H1 (cell line): ENCODE measurements around the gene SNRPD3. TPM values are rescaled to one million over a fixed set of nuclear protein-coding genes. Genes with fewer than 3 reads are reported as not detected.
A peak's percentile ranks its signal among the peaks of the same experiment; 100 is the strongest.

ENCODE experiments used
- CTCF ChIA-PET: fragments of 300-600 bp; sonication (Branson Sonifier 250); formaldehyde crosslinking; loops from one replicate; lab custom pipeline; 2021; ENCODE audit not compliant: partially characterized antibody; lab: Charles Lee
- POLR2A ChIA-PET: fragments of 300-600 bp; sonication (Branson Sonifier 250); formaldehyde crosslinking; loops from one replicate; lab custom pipeline; 2021; ENCODE audit warnings: inconsistent platforms; ENCODE audit not compliant: partially characterized antibody; lab: Charles Lee
- DNase-seq, 2 experiments: peaks; one replicate each; pipeline versions ENCODE4 v3.0.0 to v3.0.0-alpha.2; 2010 to 2022; ENCODE audit warnings: low spot score in 2 of 2, low read depth in 1 of 2, mixed read lengths in 1 of 2
- FAIRE-seq: peaks from 2 replicates; lab custom pipeline; 2011; peaks lifted over from hg19 to GRCh38; lab: Jason Lieb, UNC
- H2AFZ ChIP-seq: 2 replicates; pipeline ENCODE4 v1.8.1; 2012; ENCODE audit warnings: low read length, inconsistent platforms
- H2AK5ac ChIP-seq: 2 replicates; pipeline ENCODE4 v1.6.1; 2013; ENCODE audit warnings: low read depth, low read length
- H2BK120ac ChIP-seq: replicated peaks from 2 replicates; pipeline ENCODE3; 2013; ENCODE audit warnings: low read depth, low read length, inconsistent platforms
- H2BK12ac ChIP-seq: 2 replicates; pipeline ENCODE4 v1.6.1; 2013; ENCODE audit warnings: low read depth, low read length
- H2BK15ac ChIP-seq: 2 replicates; pipeline ENCODE4 v1.6.1; 2013; ENCODE audit warnings: low read length
- H2BK20ac ChIP-seq: 2 replicates; pipeline ENCODE4 v1.6.1; 2013; ENCODE audit warnings: low read length
- H2BK5ac ChIP-seq: 2 replicates; pipeline ENCODE4 v1.6.1; 2013; ENCODE audit warnings: low read depth, low read length
- H3K14ac ChIP-seq: 2 replicates; pipeline ENCODE4 v1.6.1; 2013; ENCODE audit warnings: inconsistent platforms; ENCODE audit not compliant: insufficient read length
- H3K18ac ChIP-seq: 2 replicates; pipeline ENCODE4 v1.6.1; 2013; ENCODE audit warnings: low read length; ENCODE audit errors: extremely low read depth
- H3K23ac ChIP-seq: 2 replicates; pipeline ENCODE4 v1.6.1; 2013; ENCODE audit warnings: inconsistent platforms; ENCODE audit not compliant: insufficient read length
- H3K23me2 ChIP-seq: 2 replicates; pipeline ENCODE4 v1.6.1; 2013; ENCODE audit warnings: low read depth, low read length
- H3K27ac ChIP-seq: 2 replicates; pipeline ENCODE4 v1.6.1; 2011; ENCODE audit warnings: low read depth, low read length, inconsistent platforms
- H3K27me3 ChIP-seq, 4 experiments: replicated peaks in 1 of 4; 1 replicate in 1 of 4; 2 replicates in 3 of 4; pipeline versions ENCODE4 v1.6.1 to v1.8.1; 2011 to 2013; ENCODE audit warnings: low read length in 3 of 4, mild to moderate bottlenecking in 3 of 4, inconsistent platforms in 2 of 4, mixed read lengths in 2 of 4, moderate library complexity in 1 of 4; ENCODE audit not compliant: control insufficient read depth in 3 of 4, insufficient read depth in 3 of 4; ENCODE audit errors: extremely low read depth in 1 of 4
- H3K36me3 ChIP-seq, 4 experiments: 2 replicates each; pipeline versions ENCODE4 v1.6.1 to v1.8.1; 2011 to 2013; ENCODE audit warnings: mild to moderate bottlenecking in 4 of 4, low read length in 3 of 4, moderate library complexity in 2 of 4, control low read depth in 1 of 4, inconsistent platforms in 1 of 4; ENCODE audit not compliant: insufficient read depth in 4 of 4, control insufficient read depth in 2 of 4
- H3K4ac ChIP-seq: replicated peaks from 2 replicates; pipeline ENCODE3; 2013; ENCODE audit warnings: low read length, low read depth, mixed read lengths, inconsistent platforms; ENCODE audit not compliant: insufficient read length
- H3K4me1 ChIP-seq, 4 experiments: replicated peaks in 1 of 4; 1 replicate in 1 of 4; 2 replicates in 3 of 4; pipeline versions ENCODE4 v1.6.1 to v1.8.1; 2011 to 2013; ENCODE audit warnings: low read length in 3 of 4, inconsistent platforms in 2 of 4, mixed read lengths in 1 of 4; ENCODE audit not compliant: insufficient read depth in 4 of 4, control insufficient read depth in 3 of 4
- H3K4me2 ChIP-seq, 2 experiments: 2 replicates each; pipeline versions ENCODE4 v1.6.1 to v1.8.1; 2011 to 2013; ENCODE audit warnings: low read depth in 2 of 2, low read length in 2 of 2, control low read depth in 1 of 2, inconsistent platforms in 1 of 2, mild to moderate bottlenecking in 1 of 2; ENCODE audit not compliant: insufficient read depth in 1 of 2
- H3K4me3 ChIP-seq, 4 experiments: fragments of 200-600, 300-600 bp in 1 of 4; sonication (generic), shearing (Covaris generic), sonication (Bioruptor Twin) in 1 of 4; 2 replicates each; pipeline versions ENCODE4 v1.5.1 to v1.8.1; 2011 to 2016; ENCODE audit warnings: low read length in 4 of 4, low read depth in 3 of 4, control low read depth in 2 of 4, inconsistent platforms in 2 of 4, mild to moderate bottlenecking in 2 of 4, mixed read lengths in 1 of 4, moderate library complexity in 1 of 4; ENCODE audit not compliant: insufficient read depth in 2 of 4; ENCODE audit errors: extremely low read depth in 1 of 4
- H3K56ac ChIP-seq: replicated peaks from 2 replicates; pipeline ENCODE3; 2013; ENCODE audit warnings: low read depth, mild to moderate bottlenecking, mixed read lengths, low read length, inconsistent platforms; ENCODE audit not compliant: insufficient read length
- H3K79me1 ChIP-seq: 2 replicates; pipeline ENCODE4 v1.6.1; 2013; ENCODE audit warnings: low read depth, low read length, control low read depth
- H3K79me2 ChIP-seq, 2 experiments: 2 replicates each; pipeline versions ENCODE4 v1.6.1 to v1.8.1; 2012 to 2013; ENCODE audit warnings: low read length in 2 of 2, mild to moderate bottlenecking in 2 of 2, inconsistent platforms in 1 of 2; ENCODE audit not compliant: insufficient read depth in 2 of 2, control insufficient read depth in 1 of 2
- H3K9ac ChIP-seq, 4 experiments: replicated peaks in 1 of 4; 1 replicate in 1 of 4; 2 replicates in 3 of 4; pipeline versions ENCODE4 v1.6.1 to v1.8.1; 2011 to 2013; ENCODE audit warnings: low read depth in 3 of 4, low read length in 3 of 4, control low read depth in 2 of 4, mild to moderate bottlenecking in 2 of 4, moderate library complexity in 2 of 4, inconsistent platforms in 1 of 4; ENCODE audit errors: extremely low read depth in 1 of 4
- H3K9me3 ChIP-seq, 2 experiments: 2 replicates each; pipeline versions ENCODE4 v1.6.1 to v1.8.1; 2012 to 2013; ENCODE audit warnings: mild to moderate bottlenecking in 2 of 2, moderate library complexity in 2 of 2, control low read depth in 1 of 2, inconsistent platforms in 1 of 2, low read depth in 1 of 2, low read length in 1 of 2, mixed read lengths in 1 of 2; ENCODE audit not compliant: insufficient read depth in 2 of 2
- H4K20me1 ChIP-seq, 2 experiments: replicated peaks in 1 of 2; 2 replicates each; pipeline versions ENCODE3 to v1.8.1; 2011 to 2013; ENCODE audit warnings: inconsistent platforms in 2 of 2, low read length in 2 of 2, mild to moderate bottlenecking in 1 of 2; ENCODE audit not compliant: insufficient read depth in 2 of 2, control insufficient read depth in 1 of 2
- H4K5ac ChIP-seq: 2 replicates; pipeline ENCODE4 v1.6.1; 2013; ENCODE audit warnings: low read length, low read depth, mixed read lengths, inconsistent platforms; ENCODE audit not compliant: insufficient read length
- H4K8ac ChIP-seq: 2 replicates; pipeline ENCODE4 v1.8.0; 2013; ENCODE audit warnings: mild to moderate bottlenecking, moderate library complexity, low read length, inconsistent platforms; ENCODE audit not compliant: insufficient read depth; ENCODE audit errors: extremely low read depth
- H4K91ac ChIP-seq: replicated peaks from 2 replicates; pipeline ENCODE3; 2013; ENCODE audit warnings: low read length, mixed read lengths, inconsistent platforms; ENCODE audit not compliant: insufficient read length
- JUN ChIP-seq: IDR thresholded peaks from 2 replicates; pipeline ENCODE4 v1.6.1; 2011; ENCODE audit warnings: low read depth, mild to moderate bottlenecking, improper control_type of control experiment, low read length
- RAD21 ChIP-seq, 2 experiments: IDR thresholded peaks in 1 of 2; conservative IDR thresholded peaks in 1 of 2; 2 replicates each; pipeline ENCODE4 v1.6.1; 2011; ENCODE audit warnings: low read depth in 2 of 2, low read length in 2 of 2, improper control_type of control experiment in 1 of 2, inconsistent platforms in 1 of 2, mild to moderate bottlenecking in 1 of 2, moderate library complexity in 1 of 2
- TBP ChIP-seq: IDR thresholded peaks from 2 replicates; pipeline ENCODE4 v1.6.1; 2011; ENCODE audit warnings: low read depth, low read length, improper control_type of control experiment
- WGBS, 2 experiments: shearing (Covaris generic) in 1 of 2; methylation state at CpG; one replicate each; pipeline versions ENCODE4 v1.1.6 to v1.1.7; 2013 to 2015; ENCODE audit warnings: low lambda C conversion rate in 2 of 2, mixed read lengths in 2 of 2, inconsistent platforms in 1 of 2, low coverage in 1 of 2, missing lambda C conversion rate in 1 of 2; ENCODE audit not compliant: insufficient replicate concordance in 2 of 2, insufficient coverage in 1 of 2, insufficient read length in 1 of 2; ENCODE audit errors: extremely low coverage in 1 of 2, missing lambda C conversion rate in 1 of 2; 5-methylcytosine and 5-hydroxymethylcytosine counted together
- polyA plus RNA-seq, 7 experiments: library from polyadenylated mRNA; depleted of rRNA in 3 of 7; stranded (reverse) in 5 of 7; unstranded in 2 of 7; fragments of >200 nt in 5 of 7; fragments of 200-250 nt in 2 of 7; gene quantifications; 1 replicate in 5 of 7; 2 replicates in 1 of 7; 4 replicates in 1 of 7; pipeline versions ENCODE4 v1.2.1 to v1.2.3, GENCODE V29; 2011 to 2013; ENCODE audit warnings: missing spikeins in 2 of 7, mixed read lengths in 2 of 7
- total RNA-seq: library from RNA; stranded (reverse); fragmentation: NEBNext Ultra II Directional; extraction: Animal tissue kit (Norgen Biotek cat#: 25700); gene quantifications from 2 replicates; pipeline ENCODE4 v1.2.1, GENCODE V29; 2021
- TF ChIP-seq, protein P1 (sequence below), 3 experiments: IDR thresholded peaks; 1 replicate in 2 of 3; 2 replicates in 1 of 3; pipeline versions ENCODE4 v1.5.1 to v1.6.1; 2011; ENCODE audit warnings: low read length in 3 of 3, mild to moderate bottlenecking in 3 of 3, inconsistent platforms in 2 of 3, low read depth in 1 of 3, moderate library complexity in 1 of 3; ENCODE audit not compliant: insufficient read depth in 1 of 3; ENCODE audit errors: control extremely low read depth in 1 of 3

Gene SNRPD3
- total and polyA plus RNA-seq, 2 of the 8 experiments (the other 6 are each of a cell fraction or from before 2014, with no cell fraction given), result 200 to 455 TPM

DNA sequence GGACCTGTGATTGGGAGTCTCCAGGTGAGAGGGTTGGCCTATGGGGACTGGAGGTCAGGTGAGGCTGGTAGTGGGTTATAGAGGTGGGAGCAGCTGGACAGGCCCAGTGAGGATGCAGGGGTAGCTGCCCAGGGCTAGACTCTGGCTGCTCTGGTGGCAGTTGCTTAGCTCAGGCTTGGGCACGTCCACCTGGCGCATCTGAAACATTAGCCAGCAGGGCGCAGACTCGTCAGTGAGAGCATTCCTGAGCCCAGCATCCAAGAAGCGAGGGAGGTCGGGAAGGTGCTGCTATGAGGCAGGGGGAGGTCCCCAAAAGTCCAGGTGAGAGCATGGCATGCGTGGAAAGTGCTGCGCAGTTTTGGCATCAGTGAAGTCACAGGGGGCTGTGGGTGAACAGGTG, 43.7 kb downstream of the SNRPD3 start:
- ChIA-PET POLR2A (interaction anchor here (0.6 to 1.2 kb wide), 3 partner anchors 15 to 179 kb away, joined by 3 to 5 read pairs (median 3); no protein-coding TSS in a partner anchor), CTCF (interaction anchor here (1.1 to 1.2 kb wide), 2 partner anchors 11 to 173 kb away, joined by 4 read pairs; no protein-coding TSS in a partner anchor)
- Histone ChIP-seq H2BK20ac (peak overlapping the region; percentile 80; the same call in 1 of the 2 replicates), H2BK15ac (peak overlapping the region; percentile 95), H3K36me3 (no peaks in the 10 kb centered on the region), H3K18ac (peak overlapping the region; percentile 60), H3K4me3 (no peak overlapping the region), H2BK5ac (peak overlapping the region; percentile 87; the same call in 1 of the 2 replicates), H3K9ac (no peak overlapping the region), H4K8ac (peak overlapping the region; percentile 69; the same call in 1 of the 2 replicates), H2AK5ac (no peak overlapping the region), H3K27me3 (no peaks in the 10 kb centered on the region), H2AFZ (0 out of 2 replicates have a peak overlapping the region, but pooled peaks have one; percentile 1), H4K91ac (no peak overlapping the region), H2BK120ac (no peak overlapping the region), H3K14ac (no peak overlapping the region), H3K27ac (no peak overlapping the region), H3K4ac (no peak overlapping the region), H3K56ac (peak overlapping the region; percentile 25), H3K23ac (no peak overlapping the region), H3K4me2 (no peak overlapping the region), H3K23me2 (no peaks in the 10 kb centered on the region; the same call in 1 of the 2 replicates), H3K79me1 (no peaks in the 10 kb centered on the region), H4K5ac (no peak overlapping the region), H3K79me2 (no peaks in the 10 kb centered on the region), H4K20me1 (no peaks in the 10 kb centered on the region), H3K9me3 (no peaks in the 10 kb centered on the region), H2BK12ac (peak overlapping the region; percentile 95; the same call in 1 of the 2 replicates), H3K4me1 (peaks cover 7 to 24% (median 13%) of the 10 kb centered on the region in 4 experiments)
- TF ChIP-seq TBP (no peak), RAD21 (IDR thresholded peaks at IDR 0.05 in 1 of 2, conservative IDR thresholded peaks at IDR 0.05 in 1 of 2; ENCODE audit: low read depth in 2 of 2, low read length in 2 of 2) (0 out of 4 replicates have a peak, but pooled peaks of 1 of the 2 experiments have one; percentile 9), JUN (no peak)
- TF ChIP-seq, protein P1, sequence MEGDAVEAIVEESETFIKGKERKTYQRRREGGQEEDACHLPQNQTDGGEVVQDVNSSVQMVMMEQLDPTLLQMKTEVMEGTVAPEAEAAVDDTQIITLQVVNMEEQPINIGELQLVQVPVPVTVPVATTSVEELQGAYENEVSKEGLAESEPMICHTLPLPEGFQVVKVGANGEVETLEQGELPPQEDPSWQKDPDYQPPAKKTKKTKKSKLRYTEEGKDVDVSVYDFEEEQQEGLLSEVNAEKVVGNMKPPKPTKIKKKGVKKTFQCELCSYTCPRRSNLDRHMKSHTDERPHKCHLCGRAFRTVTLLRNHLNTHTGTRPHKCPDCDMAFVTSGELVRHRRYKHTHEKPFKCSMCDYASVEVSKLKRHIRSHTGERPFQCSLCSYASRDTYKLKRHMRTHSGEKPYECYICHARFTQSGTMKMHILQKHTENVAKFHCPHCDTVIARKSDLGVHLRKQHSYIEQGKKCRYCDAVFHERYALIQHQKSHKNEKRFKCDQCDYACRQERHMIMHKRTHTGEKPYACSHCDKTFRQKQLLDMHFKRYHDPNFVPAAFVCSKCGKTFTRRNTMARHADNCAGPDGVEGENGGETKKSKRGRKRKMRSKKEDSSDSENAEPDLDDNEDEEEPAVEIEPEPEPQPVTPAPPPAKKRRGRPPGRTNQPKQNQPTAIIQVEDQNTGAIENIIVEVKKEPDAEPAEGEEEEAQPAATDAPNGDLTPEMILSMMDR (IDR thresholded peaks at IDR 0.05; ENCODE audit: control extremely low read depth in 1 of 3, insufficient read depth in 1 of 3, low read depth in 1 of 3, low read length in 3 of 3), result peak; percentile 5 to 6 (median 6); a peak in 2 of 4 replicates
- WGBS, 2 experiments, result 66% methylated on average over 8 of the region's 8 CpGs; no CpG with 5 or more reads in 1 of the 2 experiments
- DNase-seq (peak in 1 of 2 experiments; percentile 54), FAIRE-seq (no peak)
